ENCODE results near the gene PSME2. TPM values are rescaled to one million over a fixed set of nuclear protein-coding genes. Genes with fewer than 3 reads are reported as not detected.
A peak's percentile ranks its signal among the peaks of the same experiment; 100 is the strongest.

PSME2 gene
- total and polyA plus RNA-seq, 7 donors, result 26.2 to 485 (median 43.5) TPM

DNA sequence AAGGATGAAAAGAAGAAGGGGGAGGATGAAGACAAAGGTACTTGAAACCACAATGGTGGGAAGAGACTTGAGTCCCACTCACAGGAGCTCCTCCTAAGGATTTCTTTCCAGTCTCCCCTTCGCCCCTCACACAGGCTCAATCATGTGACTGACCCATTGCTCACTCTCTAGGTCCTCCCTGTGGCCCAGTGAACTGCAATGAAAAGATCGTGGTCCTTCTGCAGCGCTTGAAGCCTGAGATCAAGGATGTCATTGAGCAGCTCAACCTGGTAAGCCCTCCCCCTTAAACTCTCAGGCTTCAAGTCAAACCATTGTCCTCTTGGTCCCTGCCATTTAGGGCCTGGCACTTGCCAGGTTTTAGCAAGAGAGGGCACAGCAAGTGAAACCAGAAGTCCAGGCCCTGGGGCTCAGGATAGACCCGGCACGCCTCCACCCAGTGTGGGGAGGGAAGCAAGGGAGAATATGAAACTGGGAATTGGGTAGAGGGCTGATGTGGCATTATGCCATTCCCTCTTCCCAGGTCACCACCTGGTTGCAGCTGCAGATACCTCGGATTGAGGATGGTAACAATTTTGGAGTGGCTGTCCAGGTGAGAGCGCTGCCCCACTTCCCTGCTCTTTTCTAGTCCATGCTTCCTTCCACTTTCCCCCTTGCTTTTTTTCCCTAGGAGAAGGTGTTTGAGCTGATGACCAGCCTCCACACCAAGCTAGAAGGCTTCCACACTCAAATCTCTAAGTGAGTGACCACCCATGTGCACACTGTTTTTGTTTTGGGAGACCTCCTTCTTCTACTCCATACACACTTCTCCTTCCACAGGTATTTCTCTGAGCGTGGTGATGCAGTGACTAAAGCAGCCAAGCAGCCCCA lies 8.6 kb downstream of the PSME2 start:
- WGBS, 2 donors, result 85 to 91% methylated on average over 8 of the region's 8 CpGs
- intact Hi-C loops (cut with DNase I), result loop anchor here (2.0 to 5.0 kb wide), 2 partner anchors 23 to 580 kb away; partner anchors contain the start of genes DCAF11, NRL and THTPA
- Histone ChIP-seq H3K27ac (peak overlapping the region; percentile 93 to 95 (median 94)), H3K27me3 (no peaks in the 10 kb centered on the region), H3K9me3 (no peaks in the 10 kb centered on the region), H3K4me3 (no peak overlapping the region), H3K4me1 (peaks cover 0 to 50% (median 41%) of the 10 kb centered on the region in 4 donors), H3K36me3 (peaks cover 14 to 24% (median 17%) of the 10 kb centered on the region in 4 donors)
- DNase-seq, result no peak
- TF ChIP-seq POLR2A (IDR thresholded peaks at IDR 0.05), result no peak
- no peak for TF ChIP-seq POLR2AphosphoS5 (IDR thresholded peaks at IDR 0.05)
- TF ChIP-seq, protein P1, sequence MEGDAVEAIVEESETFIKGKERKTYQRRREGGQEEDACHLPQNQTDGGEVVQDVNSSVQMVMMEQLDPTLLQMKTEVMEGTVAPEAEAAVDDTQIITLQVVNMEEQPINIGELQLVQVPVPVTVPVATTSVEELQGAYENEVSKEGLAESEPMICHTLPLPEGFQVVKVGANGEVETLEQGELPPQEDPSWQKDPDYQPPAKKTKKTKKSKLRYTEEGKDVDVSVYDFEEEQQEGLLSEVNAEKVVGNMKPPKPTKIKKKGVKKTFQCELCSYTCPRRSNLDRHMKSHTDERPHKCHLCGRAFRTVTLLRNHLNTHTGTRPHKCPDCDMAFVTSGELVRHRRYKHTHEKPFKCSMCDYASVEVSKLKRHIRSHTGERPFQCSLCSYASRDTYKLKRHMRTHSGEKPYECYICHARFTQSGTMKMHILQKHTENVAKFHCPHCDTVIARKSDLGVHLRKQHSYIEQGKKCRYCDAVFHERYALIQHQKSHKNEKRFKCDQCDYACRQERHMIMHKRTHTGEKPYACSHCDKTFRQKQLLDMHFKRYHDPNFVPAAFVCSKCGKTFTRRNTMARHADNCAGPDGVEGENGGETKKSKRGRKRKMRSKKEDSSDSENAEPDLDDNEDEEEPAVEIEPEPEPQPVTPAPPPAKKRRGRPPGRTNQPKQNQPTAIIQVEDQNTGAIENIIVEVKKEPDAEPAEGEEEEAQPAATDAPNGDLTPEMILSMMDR (IDR thresholded peaks at IDR 0.05), result no peak
- no peak for TF ChIP-seq EP300 (IDR thresholded peaks at IDR 0.05)

DNA sequence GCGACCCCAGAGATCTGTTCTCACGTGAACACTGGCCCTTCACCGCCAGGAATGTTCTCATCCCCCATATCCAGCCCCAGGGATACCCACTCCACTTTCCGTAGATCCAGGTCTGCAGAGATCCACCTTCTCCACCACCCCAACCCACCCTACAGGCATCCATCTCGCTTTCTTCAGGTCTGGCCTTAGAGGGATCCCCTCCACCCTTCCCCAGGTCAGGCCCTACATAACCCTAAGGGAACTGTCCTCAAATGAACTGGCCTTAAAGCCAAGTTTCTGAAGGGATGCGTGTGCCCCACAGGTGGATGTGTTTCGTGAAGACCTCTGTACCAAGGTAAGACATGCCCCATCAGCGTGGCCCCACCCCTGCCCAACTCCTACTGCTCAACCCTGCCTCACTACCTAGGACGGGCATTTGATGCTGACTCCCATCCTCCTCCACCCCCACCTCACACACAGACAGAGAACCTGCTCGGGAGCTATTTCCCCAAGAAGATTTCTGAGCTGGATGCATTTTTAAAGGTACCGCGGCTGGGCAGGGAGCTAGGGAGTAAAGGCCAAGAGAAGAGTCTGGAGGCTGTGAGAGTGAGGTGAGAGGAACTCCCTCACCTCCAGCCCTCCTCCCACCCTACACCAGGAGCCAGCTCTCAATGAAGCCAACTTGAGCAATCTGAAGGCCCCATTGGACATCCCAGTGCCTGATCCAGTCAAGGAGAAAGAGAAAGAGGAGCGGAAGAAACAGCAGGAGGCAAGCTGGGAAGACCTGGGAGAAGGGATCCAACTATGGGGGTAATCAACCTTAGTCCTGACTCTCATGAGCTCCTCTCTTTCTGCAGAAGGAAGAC lies 9.5 kb downstream of the PSME2 start:
- 19 to 35% methylated on average over 13 of the region's 13 CpGs for WGBS, 2 donors

DNA sequence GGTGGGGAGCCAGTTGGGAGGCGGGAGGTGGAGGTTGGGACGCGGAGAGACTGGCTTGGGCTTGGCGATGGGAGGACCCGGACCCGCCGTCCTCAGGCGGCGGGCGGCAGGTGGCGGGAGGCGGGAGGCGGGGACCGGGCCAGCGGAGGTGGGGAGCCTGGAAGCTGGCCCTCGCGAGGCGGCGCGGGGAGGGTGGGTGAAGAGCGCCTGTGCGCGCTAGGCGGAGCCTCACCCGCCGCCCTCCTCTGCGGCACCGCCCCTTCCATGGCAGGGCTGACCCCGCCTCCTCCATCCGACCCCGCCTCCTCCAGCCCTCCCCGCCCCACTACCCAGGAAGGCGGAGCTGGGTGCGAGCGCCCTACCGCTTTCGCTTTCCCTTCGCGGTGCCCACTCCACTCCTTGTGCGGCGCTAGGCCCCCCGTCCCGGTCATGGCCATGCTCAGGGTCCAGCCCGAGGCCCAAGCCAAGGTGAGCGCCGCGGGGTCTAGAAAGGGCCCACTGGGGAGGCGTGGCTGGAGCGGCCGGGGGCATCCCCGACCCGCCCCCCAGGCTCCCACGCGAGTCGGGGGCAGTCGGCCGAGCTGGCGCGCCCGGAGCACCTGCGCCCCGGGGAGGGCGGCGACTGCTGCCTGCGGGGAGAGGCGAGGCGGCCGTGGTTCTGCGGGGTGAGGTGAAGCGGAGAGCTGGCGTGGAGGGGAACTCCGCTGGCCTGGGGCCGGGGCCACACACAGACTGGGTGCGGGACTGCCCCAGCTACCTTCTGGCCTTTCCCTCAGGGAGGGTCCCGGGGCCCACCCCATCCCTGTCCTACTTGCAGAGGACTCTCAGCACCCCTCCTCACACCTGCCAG lies 10.4 kb downstream of the PSME2 start, which contains the start of gene PSME1:
Gene PSME1 (plus strand): TSS at position 361 of the 850 bp plus-strand sequence. CDS start 69 bp downstream, at position 430.
- H3K36me3 ChIP-seq, result peaks cover 14 to 24% (median 17%) of the 10 kb centered on the region in 4 donors
- peaks cover 0 to 44% (median 36%) of the 10 kb centered on the region in 4 donors for H3K4me1 ChIP-seq
- WGBS, 2 donors, result 0 to 1% methylated on average over 73 to 75 of the region's 75 CpGs
- H3K4me3 ChIP-seq, result peak within 1 kb of the TSS; percentile 85 to 99 (median 96)
- TF ChIP-seq EP300 (IDR thresholded peaks at IDR 0.05) (peak in 1 of 4 donors; percentile 3), POLR2A (IDR thresholded peaks at IDR 0.05) (peak in 1 of 2 donors; percentile 62), POLR2AphosphoS5 (IDR thresholded peaks at IDR 0.05) (peak; percentile 79 to 90 (median 86))
- TF ChIP-seq, protein P1 (IDR thresholded peaks at IDR 0.05), result no peak
- peak; percentile 97 for DNase-seq
- H3K27ac ChIP-seq, result peak within 1 kb of the TSS; percentile 93 to 95 (median 94)
- no peaks in the 10 kb centered on the region for H3K27me3 ChIP-seq
- no peaks in the 10 kb centered on the region for H3K9me3 ChIP-seq
- intact Hi-C loops (cut with DNase I), result loop anchor here (2.0 to 5.0 kb wide), 2 partner anchors 21 to 579 kb away; partner anchors contain the start of genes DCAF11, NRL and THTPA

More for the DNA sequence above, 9.5 kb downstream of the PSME2 start:
- no peak for DNase-seq
- Histone ChIP-seq H3K27me3 (no peaks in the 10 kb centered on the region), H3K4me3 (peak overlapping the region; percentile 85 to 99 (median 96)), H3K27ac (peak overlapping the region; percentile 93 to 95 (median 94)), H3K4me1 (peaks cover 0 to 45% (median 37%) of the 10 kb centered on the region in 4 donors), H3K36me3 (peaks cover 14 to 24% (median 17%) of the 10 kb centered on the region in 4 donors), H3K9me3 (no peaks in the 10 kb centered on the region)
- TF ChIP-seq, protein P1 (IDR thresholded peaks at IDR 0.05), result no peak
- TF ChIP-seq POLR2AphosphoS5 (IDR thresholded peaks at IDR 0.05) (no peak), EP300 (IDR thresholded peaks at IDR 0.05) (no peak), POLR2A (IDR thresholded peaks at IDR 0.05) (no peak)
- intact Hi-C loops (cut with DNase I), result loop anchor here (2.0 to 5.0 kb wide), 2 partner anchors 22 to 580 kb away; partner anchors contain the start of genes DCAF11, NRL and THTPA

DNA sequence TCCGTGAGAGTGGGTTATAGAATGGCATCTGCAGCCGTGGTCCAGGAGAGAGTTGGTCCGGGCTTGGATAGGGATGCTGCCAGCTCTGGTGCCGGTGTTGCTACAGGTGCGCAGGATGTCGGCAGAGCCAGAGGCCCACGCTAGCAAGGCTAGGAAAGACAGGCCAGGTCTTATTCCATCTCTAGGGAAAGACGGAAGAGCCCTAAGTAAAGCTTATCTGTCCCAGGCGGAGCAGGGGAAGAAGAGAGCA lies 10.9 kb downstream of the PSME2 start:
- Histone ChIP-seq H3K4me3 (peak overlapping the region; percentile 85 to 99 (median 96)), H3K4me1 (peaks cover 0 to 41% (median 32%) of the 10 kb centered on the region in 4 donors), H3K36me3 (peaks cover 14 to 24% (median 17%) of the 10 kb centered on the region in 4 donors), H3K27ac (peak overlapping the region; percentile 93 to 95 (median 94)), H3K27me3 (no peaks in the 10 kb centered on the region), H3K9me3 (no peaks in the 10 kb centered on the region)
- 3 to 8% methylated on average over 9 of the region's 9 CpGs for WGBS, 2 donors
- intact Hi-C loops (cut with DNase I), result loop anchor here (5.0 kb wide), 1 partner anchor 578 kb away; the partner anchor contains the start of gene THTPA
- DNase-seq, result no peak
- TF ChIP-seq EP300 (IDR thresholded peaks at IDR 0.05) (no peak), POLR2A (IDR thresholded peaks at IDR 0.05) (no peak), POLR2AphosphoS5 (IDR thresholded peaks at IDR 0.05) (no peak)
- TF ChIP-seq, protein P1 (IDR thresholded peaks at IDR 0.05), result no peak
